BE2C (cell line): ENCODE results near the gene SPARC.
A peak's percentile ranks its signal among the peaks of the same experiment; 100 is the strongest.
"Not testable (repeated sequence)": the region's sequence is repeated elsewhere in the genome, so short reads cannot be mapped to it uniquely, and the experiment has no call there.

Experiments used
- DNase-seq: peaks from one replicate; pipeline ENCODE4 v3.0.0-alpha.2; 2020
- H3K27me3 ChIP-seq: fragments of 250-450 bp; sonication (Bioruptor Pico); 2 replicates; pipeline ENCODE4 v1.5.1; 2020; ENCODE audit warnings: mild to moderate bottlenecking
- H3K36me3 ChIP-seq: fragments of 250-450 bp; sonication (Bioruptor Pico); 2 replicates; pipeline ENCODE4 v1.5.1; 2020; ENCODE audit warnings: mild to moderate bottlenecking
- H3K4me1 ChIP-seq: fragments of 250-450 bp; sonication (Bioruptor Pico); 2 replicates; pipeline ENCODE4 v1.5.1; 2020
- H3K4me3 ChIP-seq: 2 replicates; pipeline ENCODE4 v1.5.1; 2011; ENCODE audit warnings: low read depth, low read length
- H3K9me3 ChIP-seq: fragments of 250-450 bp; sonication (Bioruptor Pico); 2 replicates; pipeline ENCODE4 v1.5.1; 2020
- CTCF ChIP-seq: IDR thresholded peaks from 2 replicates; pipeline ENCODE4 v1.5.1; 2012; ENCODE audit warnings: mild to moderate bottlenecking, low read depth, low read length

The SPARC gene

GRCh38 chr5:151706906-151707305 is 20.2 kb upstream of the SPARC start:
- H3K27me3 ChIP-seq, result no peaks in the 10 kb centered on the region
- no peak overlapping the region for H3K4me3 ChIP-seq
- H3K9me3 ChIP-seq, result no peaks in the 10 kb centered on the region
- DNase-seq, result no peak
- TF ChIP-seq CTCF, result no peak
- H3K36me3 ChIP-seq, result no peaks in the 10 kb centered on the region
- peaks cover 14% of the 10 kb centered on the region for H3K4me1 ChIP-seq

GRCh38 chr5:151703780-151704179 is 17.1 kb upstream of the SPARC start:
- no peak overlapping the region for H3K4me3 ChIP-seq
- H3K4me1 ChIP-seq, result peaks cover 19% of the 10 kb centered on the region
- no peak for TF ChIP-seq CTCF
- no peaks in the 10 kb centered on the region for H3K27me3 ChIP-seq
- no peaks in the 10 kb centered on the region for H3K36me3 ChIP-seq
- H3K9me3 ChIP-seq, result no peaks in the 10 kb centered on the region
- DNase-seq, result no peak

GRCh38 chr5:151703227-151703626 is 16.5 kb upstream of the SPARC start:
- peak; percentile 89 for DNase-seq
- H3K9me3 ChIP-seq, result no peaks in the 10 kb centered on the region
- peaks cover 19% of the 10 kb centered on the region for H3K4me1 ChIP-seq
- no peak for TF ChIP-seq CTCF
- H3K27me3 ChIP-seq, result no peaks in the 10 kb centered on the region
- no peak overlapping the region for H3K4me3 ChIP-seq
- no peaks in the 10 kb centered on the region for H3K36me3 ChIP-seq

GRCh38 chr5:151700820-151701219 is 14.1 kb upstream of the SPARC start:
- no peaks in the 10 kb centered on the region for H3K9me3 ChIP-seq
- H3K27me3 ChIP-seq, result no peaks in the 10 kb centered on the region
- no peak overlapping the region for H3K4me3 ChIP-seq
- no peaks in the 10 kb centered on the region for H3K36me3 ChIP-seq
- peaks cover 25% of the 10 kb centered on the region for H3K4me1 ChIP-seq
- no peak for TF ChIP-seq CTCF
- DNase-seq, result no peak

GRCh38 chr5:151700296-151700695 is 13.6 kb upstream of the SPARC start:
- DNase-seq, result no peak
- no peaks in the 10 kb centered on the region for H3K36me3 ChIP-seq
- no peaks in the 10 kb centered on the region for H3K9me3 ChIP-seq
- no peak overlapping the region for H3K4me3 ChIP-seq
- no peaks in the 10 kb centered on the region for H3K27me3 ChIP-seq
- peaks cover 25% of the 10 kb centered on the region for H3K4me1 ChIP-seq
- no peak for TF ChIP-seq CTCF

- Histone ChIP-seq H3K4me3 (no peak overlapping the region), H3K4me1 (peaks cover 25% of the 10 kb centered on the region), H3K27me3 (no peaks in the 10 kb centered on the region), H3K9me3 (no peaks in the 10 kb centered on the region), H3K36me3 (no peaks in the 10 kb centered on the region)
- TF ChIP-seq CTCF, result no peak
- DNase-seq, result no peak
Measured at GRCh38 chr5:151699071-151699901, 12.6 kb upstream of the SPARC start.

GRCh38 chr5:151698081-151698480 is 11.4 kb upstream of the SPARC start:
- DNase-seq, H3K4me3 ChIP-seq, H3K27me3 ChIP-seq, H3K9me3 ChIP-seq, H3K36me3 ChIP-seq: not testable (repeated sequence)
- peaks cover 18% of the 10 kb centered on the region for H3K4me1 ChIP-seq
